ENCODE measurements around the gene DNAAF1. TPM values are rescaled to one million over a fixed set of nuclear protein-coding genes. Genes with fewer than 3 reads are reported as not detected.

The DNAAF1 gene
- total and polyA plus RNA-seq, 2 donors (not counting 3 experiments of a cell fraction or from before 2014, with no cell fraction given): 0.01 TPM; not detected in 1

- no TSS peak for BruUV-seq (replicated peaks)
- H3K27me3 ChIP-seq (ENCODE audit: control insufficient read depth in 2 of 2, insufficient read depth in 2 of 2, low read length in 2 of 2): no peaks in the 10 kb centered on the region
- H3K79me2 ChIP-seq (ENCODE audit: control insufficient read depth, insufficient read depth, low read length): peaks cover 16% of the 10 kb centered on the region
- H3K9me3 ChIP-seq (replicated peaks; ENCODE audit: control insufficient read depth, insufficient read depth, low read length): no peaks in the 10 kb centered on the region
- DNase-seq (ENCODE audit: low read depth, low spot score) (no peak), FAIRE-seq (no peak)
- H2AFZ ChIP-seq (ENCODE audit: low read depth, low read length): no peak overlapping the region
- POLR2A ChIA-PET: no interaction called here
- no peaks in the 10 kb centered on the region for H3K4me1 ChIP-seq (ENCODE audit: control insufficient read depth, extremely low read depth, insufficient read depth, low read length)
- H3K36me3 ChIP-seq (ENCODE audit: control insufficient read depth in 2 of 2, extremely low read depth in 1 of 2, insufficient read depth in 2 of 2, low read length in 2 of 2): no peaks in the 10 kb centered on the region
- no peak overlapping the region for H3K9ac ChIP-seq (replicated peaks; ENCODE audit: extremely low read depth, insufficient read depth, low read length)
- H4K20me1 ChIP-seq (replicated peaks; ENCODE audit: control insufficient read depth, extremely low read depth, insufficient read depth, low read length): peaks cover 2% of the 10 kb centered on the region
- dilution Hi-C loops (cut with MboI; ENCODE audit: extremely low pct_ligation_motif_present, low sequenced_read_pairs) (no loop called here), intact Hi-C loops (cut with micrococcal nuclease) (no loop called here)
- H3K9me1 ChIP-seq (replicated peaks; ENCODE audit: control insufficient read depth, extremely low read depth, insufficient read depth, low read length): no peaks in the 10 kb centered on the region
- CTCF ChIA-PET: no interaction called here
- no peak overlapping the region for H3K4me2 ChIP-seq (ENCODE audit: insufficient read depth, low read length)
- no peak for TF ChIP-seq EZH2 (IDR thresholded peaks at IDR 0.05; ENCODE audit: borderline replicate concordance, low read depth, low read length, severe bottlenecking)
- TF ChIP-seq CTCF (IDR thresholded peaks at IDR 0.05; ENCODE audit: extremely low read depth in 1 of 2, insufficient read depth in 1 of 2, low read depth in 1 of 2, low read length in 2 of 2): no peak
- TF ChIP-seq JUN (IDR thresholded peaks at IDR 0.05; ENCODE audit: borderline replicate concordance, insufficient read depth, insufficient read length, low read depth): no peak
- TF ChIP-seq POLR2AphosphoS5 (IDR thresholded peaks at IDR 0.05; ENCODE audit: insufficient read depth, low read depth, low read length): no peak
- TF ChIP-seq FOS (IDR thresholded peaks at IDR 0.05; ENCODE audit: borderline replicate concordance, insufficient read depth, low read length): no peak
- no peak for TF ChIP-seq GATA2 (IDR thresholded peaks at IDR 0.05; ENCODE audit: insufficient read depth, insufficient read length, low read depth, low read length)
- TF ChIP-seq MAX (IDR thresholded peaks at IDR 0.05; ENCODE audit: insufficient read depth, insufficient read length): no peak
- TF ChIP-seq MYC (IDR thresholded peaks at IDR 0.05; ENCODE audit: low read depth, low read length): no peak
- TF ChIP-seq POLR2A (IDR thresholded peaks at IDR 0.05; ENCODE audit: low read depth, low read length): no peak
- no peak overlapping the region for H3K27ac ChIP-seq (ENCODE audit: insufficient read depth, low read depth, low read length)
- H3K4me3 ChIP-seq (replicated peaks in 1 of 3; ENCODE audit: insufficient read depth in 1 of 3, low read depth in 1 of 3, low read length in 3 of 3): no peak overlapping the region
Measured at GRCh38 chr16:84137287-84137686, 7.8 kb upstream of the DNAAF1 start.
